SK-N-SH (cell line): ENCODE data around the gene KRTAP21-2. TPM values are rescaled to one million over a fixed set of nuclear protein-coding genes. Genes with fewer than 3 reads are reported as not detected.

Experiments
- CTCF ChIA-PET: fragments of 300-600, 350-600 bp; formaldehyde crosslinking; extraction: SDS; loops from one replicate; lab custom pipeline; 2021; lab: Yijun Ruan, JAX
- POLR2A ChIA-PET: fragments of 350-600 bp; sonication (Branson Sonifier 250); formaldehyde crosslinking; extraction: SDS; loops from one replicate; lab custom pipeline; 2020; ENCODE audit warnings: antibody characterized with exemption, inconsistent platforms; lab: Yijun Ruan, JAX
- DNase-seq: peaks from one replicate; pipeline ENCODE4 v3.0.0; 2012
- H2AFZ ChIP-seq: fragments of 200-600 bp; sonication (generic); 2 replicates; pipeline ENCODE4 v1.8.1; 2016; ENCODE audit warnings: antibody characterized with exemption, mild to moderate bottlenecking, low read depth
- H3F3A ChIP-seq: fragments of 200-600 bp; sonication (generic); replicated peaks from 2 replicates; pipeline ENCODE3; 2016; ENCODE audit warnings: antibody characterized with exemption, mild to moderate bottlenecking; ENCODE audit not compliant: insufficient read depth
- H3K27ac ChIP-seq, 2 experiments: fragments of 200-500 bp in 1 of 2; fragments of 200-600 bp in 1 of 2; sonication (Bioruptor generic) in 1 of 2; sonication (generic), shearing (Covaris generic) in 1 of 2; 2 replicates each; pipeline versions ENCODE4 v1.5.1 to v1.6.1; 2014 to 2016; ENCODE audit warnings: low read depth in 2 of 2, inconsistent platforms in 1 of 2, low read length in 1 of 2, mild to moderate bottlenecking in 1 of 2, mixed read lengths in 1 of 2
- H3K27me3 ChIP-seq: fragments of 200-600 bp; sonication (generic), shearing (Covaris generic); 2 replicates; pipeline ENCODE4 v1.6.1; 2016; ENCODE audit warnings: mixed run types; ENCODE audit not compliant: insufficient read depth
- H3K36me3 ChIP-seq, 2 experiments: fragments of 200-500 bp in 1 of 2; fragments of 200-600 bp in 1 of 2; sonication (Bioruptor generic) in 1 of 2; sonication (generic) in 1 of 2; replicated peaks in 1 of 2; 2 replicates each; pipeline versions ENCODE3 to v1.5.1; 2014 to 2016; ENCODE audit warnings: low read length in 1 of 2, mild to moderate bottlenecking in 1 of 2; ENCODE audit not compliant: insufficient read depth in 2 of 2, control insufficient read depth in 1 of 2
- H3K4me1 ChIP-seq, 2 experiments: fragments of 200-500 bp in 1 of 2; fragments of 200-600 bp in 1 of 2; sonication (Bioruptor generic) in 1 of 2; sonication (generic), shearing (Covaris generic) in 1 of 2; 2 replicates each; pipeline versions ENCODE4 v1.5.1 to v1.6.1; 2014 to 2016; ENCODE audit warnings: low read depth in 1 of 2, low read length in 1 of 2, mixed run types in 1 of 2; ENCODE audit not compliant: insufficient read depth in 2 of 2, control insufficient read depth in 1 of 2
- H3K4me2 ChIP-seq: fragments of 200-600 bp; sonication (generic), shearing (Covaris generic); 2 replicates; pipeline ENCODE4 v1.6.1; 2017; ENCODE audit warnings: mixed run types
- H3K4me3 ChIP-seq, 2 experiments: fragments of 200-500 bp in 1 of 2; fragments of 200-600 bp in 1 of 2; sonication (Bioruptor generic) in 1 of 2; sonication (generic), shearing (Covaris generic) in 1 of 2; 2 replicates each; pipeline versions ENCODE4 v1.5.1 to v1.8.1; 2014 to 2016; ENCODE audit warnings: low read depth in 2 of 2, inconsistent platforms in 1 of 2, low read length in 1 of 2, mild to moderate bottlenecking in 1 of 2, mixed read lengths in 1 of 2, moderate library complexity in 1 of 2
- H3K79me2 ChIP-seq: fragments of 200-600 bp; sonication (generic); 2 replicates; pipeline ENCODE4 v1.8.1; 2017; ENCODE audit warnings: mild to moderate bottlenecking; ENCODE audit not compliant: insufficient read depth
- H3K9ac ChIP-seq: fragments of 200-600 bp; sonication (generic); 2 replicates; pipeline ENCODE4 v1.6.1; 2017; ENCODE audit warnings: mixed run types
- H3K9me2 ChIP-seq: fragments of 200-600 bp; sonication (generic); 2 replicates; pipeline ENCODE4 v1.6.1; 2017; ENCODE audit warnings: mixed run types
- H3K9me3 ChIP-seq: fragments of 200-600 bp; sonication (generic); 2 replicates; pipeline ENCODE4 v1.6.1; 2017; ENCODE audit warnings: mixed run types, mild to moderate bottlenecking, moderate library complexity
- H4K20me1 ChIP-seq: fragments of 200-600 bp; sonication (generic); 2 replicates; pipeline ENCODE4 v1.6.1; 2017; ENCODE audit warnings: mild to moderate bottlenecking, mixed run types; ENCODE audit not compliant: insufficient read depth
- CHD2 ChIP-seq: fragments of 150-350 bp; IDR thresholded peaks from 2 replicates; pipeline ENCODE4 v1.6.1; 2018; ENCODE audit warnings: low read length; ENCODE audit not compliant: partially characterized antibody
- FOXJ3 ChIP-seq: sonication (generic); formaldehyde crosslinking; IDR thresholded peaks from 2 replicates; pipeline ENCODE4 v1.5.1; 2020; ENCODE audit warnings: mild to moderate bottlenecking, missing genetic modification reagents
- FOXM1 ChIP-seq: IDR thresholded peaks from 2 replicates; pipeline ENCODE4 v1.4.0; 2012; ENCODE audit warnings: low read depth, mild to moderate bottlenecking
- MEF2A ChIP-seq: IDR thresholded peaks from 2 replicates; pipeline ENCODE4 v1.4.0; 2012; ENCODE audit warnings: low read depth, borderline replicate concordance
- MXI1 ChIP-seq: IDR thresholded peaks from 2 replicates; pipeline ENCODE4 v1.6.1; 2012; ENCODE audit warnings: mild to moderate bottlenecking, low read depth, low read length, improper control_type of control experiment
- NFIC ChIP-seq: IDR thresholded peaks from 2 replicates; pipeline ENCODE4 v1.4.0; 2012; ENCODE audit warnings: borderline replicate concordance
- POLR2AphosphoS5 ChIP-seq: IDR thresholded peaks from 2 replicates; pipeline ENCODE4 v1.6.1; 2012; ENCODE audit warnings: low read depth, low read length
- RAD21 ChIP-seq: IDR thresholded peaks from 2 replicates; pipeline ENCODE4 v1.6.1; 2012; ENCODE audit warnings: mild to moderate bottlenecking, low read length
- RCOR1 ChIP-seq: fragments of 150-350 bp; IDR thresholded peaks from 2 replicates; pipeline ENCODE4 v1.6.1; 2017; ENCODE audit warnings: antibody characterized with exemption, low read length
- RFX5 ChIP-seq: IDR thresholded peaks from 2 replicates; pipeline ENCODE4 v1.6.1; 2012; ENCODE audit warnings: mild to moderate bottlenecking, improper control_type of control experiment, low read length
- SMC3 ChIP-seq: IDR thresholded peaks from 2 replicates; pipeline ENCODE4 v1.6.1; 2012; ENCODE audit warnings: low read depth, low read length, improper control_type of control experiment
- polyA plus RNA-seq, 3 experiments: library from polyadenylated mRNA; depleted of rRNA; stranded (reverse); fragments of >200 nt; gene quantifications; 2 replicates each; pipeline ENCODE4 v1.2.3, GENCODE V29; 2012
- TF ChIP-seq, protein P1 (sequence below): IDR thresholded peaks from 2 replicates; pipeline ENCODE4 v1.4.0; 2012; ENCODE audit warnings: low read depth, borderline replicate concordance
- TF ChIP-seq, protein P2 (sequence below): IDR thresholded peaks from 2 replicates; pipeline ENCODE4 v1.6.1; 2012; ENCODE audit warnings: mild to moderate bottlenecking, low read depth, low read length, moderate library complexity

KRTAP21-2 gene
- polyA plus RNA-seq (2012; rRNA removed) = not detected in 2 replicates
- not detected in 2 replicates for polyA plus RNA-seq (2012; cell fraction: cytosol; rRNA removed)
- polyA plus RNA-seq (2012; cell fraction: nucleus; rRNA removed) = not detected in 2 replicates

DNA sequence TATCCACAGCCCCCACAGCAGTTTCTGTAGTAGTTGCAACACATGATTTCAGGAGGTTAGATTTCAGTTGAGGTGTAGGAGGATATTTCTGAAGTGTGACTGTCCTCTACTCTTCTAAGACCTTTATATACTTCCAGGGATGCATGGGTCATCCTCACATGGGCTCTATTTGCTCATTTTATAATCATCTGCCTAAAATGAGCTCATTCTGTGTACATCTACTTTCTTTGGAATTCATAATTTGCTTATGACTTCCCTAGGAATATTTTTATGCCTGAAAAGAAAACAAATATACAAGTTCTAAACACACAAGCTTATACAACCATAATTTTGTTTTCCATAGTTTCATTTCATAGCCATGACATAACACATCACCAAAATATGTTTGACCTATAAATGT lies at the start of gene KRTAP21-2:
Gene KRTAP21-2, minus strand, starts transcription at position 101 of the 400 bp plus-strand sequence. Its CDS starts 57 bp downstream, at position 44.
- no peaks in the 10 kb centered on the region for H3K36me3 ChIP-seq
- no peak within 1 kb of the TSS for H3K9ac ChIP-seq
- no peaks in the 10 kb centered on the region for H3K79me2 ChIP-seq
- H4K20me1 ChIP-seq = no peaks in the 10 kb centered on the region
- H3K4me1 ChIP-seq = no peaks in the 10 kb centered on the region
- H3K27me3 ChIP-seq = no peaks in the 10 kb centered on the region; the same call in 1 of the 2 replicates
- TF ChIP-seq, protein P1, sequence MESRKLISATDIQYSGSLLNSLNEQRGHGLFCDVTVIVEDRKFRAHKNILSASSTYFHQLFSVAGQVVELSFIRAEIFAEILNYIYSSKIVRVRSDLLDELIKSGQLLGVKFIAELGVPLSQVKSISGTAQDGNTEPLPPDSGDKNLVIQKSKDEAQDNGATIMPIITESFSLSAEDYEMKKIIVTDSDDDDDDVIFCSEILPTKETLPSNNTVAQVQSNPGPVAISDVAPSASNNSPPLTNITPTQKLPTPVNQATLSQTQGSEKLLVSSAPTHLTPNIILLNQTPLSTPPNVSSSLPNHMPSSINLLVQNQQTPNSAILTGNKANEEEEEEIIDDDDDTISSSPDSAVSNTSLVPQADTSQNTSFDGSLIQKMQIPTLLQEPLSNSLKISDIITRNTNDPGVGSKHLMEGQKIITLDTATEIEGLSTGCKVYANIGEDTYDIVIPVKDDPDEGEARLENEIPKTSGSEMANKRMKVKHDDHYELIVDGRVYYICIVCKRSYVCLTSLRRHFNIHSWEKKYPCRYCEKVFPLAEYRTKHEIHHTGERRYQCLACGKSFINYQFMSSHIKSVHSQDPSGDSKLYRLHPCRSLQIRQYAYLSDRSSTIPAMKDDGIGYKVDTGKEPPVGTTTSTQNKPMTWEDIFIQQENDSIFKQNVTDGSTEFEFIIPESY = no peak
- TF ChIP-seq RFX5 (no peak), SMC3 (no peak), MXI1 (no peak), RAD21 (no peak), RCOR1 (no peak), MEF2A (no peak), POLR2AphosphoS5 (no peak), FOXJ3 (CRISPR knock-in tag) (no peak), NFIC (no peak), CHD2 (no peak), FOXM1 (no peak)
- TF ChIP-seq, protein P2, sequence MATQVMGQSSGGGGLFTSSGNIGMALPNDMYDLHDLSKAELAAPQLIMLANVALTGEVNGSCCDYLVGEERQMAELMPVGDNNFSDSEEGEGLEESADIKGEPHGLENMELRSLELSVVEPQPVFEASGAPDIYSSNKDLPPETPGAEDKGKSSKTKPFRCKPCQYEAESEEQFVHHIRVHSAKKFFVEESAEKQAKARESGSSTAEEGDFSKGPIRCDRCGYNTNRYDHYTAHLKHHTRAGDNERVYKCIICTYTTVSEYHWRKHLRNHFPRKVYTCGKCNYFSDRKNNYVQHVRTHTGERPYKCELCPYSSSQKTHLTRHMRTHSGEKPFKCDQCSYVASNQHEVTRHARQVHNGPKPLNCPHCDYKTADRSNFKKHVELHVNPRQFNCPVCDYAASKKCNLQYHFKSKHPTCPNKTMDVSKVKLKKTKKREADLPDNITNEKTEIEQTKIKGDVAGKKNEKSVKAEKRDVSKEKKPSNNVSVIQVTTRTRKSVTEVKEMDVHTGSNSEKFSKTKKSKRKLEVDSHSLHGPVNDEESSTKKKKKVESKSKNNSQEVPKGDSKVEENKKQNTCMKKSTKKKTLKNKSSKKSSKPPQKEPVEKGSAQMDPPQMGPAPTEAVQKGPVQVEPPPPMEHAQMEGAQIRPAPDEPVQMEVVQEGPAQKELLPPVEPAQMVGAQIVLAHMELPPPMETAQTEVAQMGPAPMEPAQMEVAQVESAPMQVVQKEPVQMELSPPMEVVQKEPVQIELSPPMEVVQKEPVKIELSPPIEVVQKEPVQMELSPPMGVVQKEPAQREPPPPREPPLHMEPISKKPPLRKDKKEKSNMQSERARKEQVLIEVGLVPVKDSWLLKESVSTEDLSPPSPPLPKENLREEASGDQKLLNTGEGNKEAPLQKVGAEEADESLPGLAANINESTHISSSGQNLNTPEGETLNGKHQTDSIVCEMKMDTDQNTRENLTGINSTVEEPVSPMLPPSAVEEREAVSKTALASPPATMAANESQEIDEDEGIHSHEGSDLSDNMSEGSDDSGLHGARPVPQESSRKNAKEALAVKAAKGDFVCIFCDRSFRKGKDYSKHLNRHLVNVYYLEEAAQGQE = no peak
- H3K27ac ChIP-seq = no peak within 1 kb of the TSS
- no peaks in the 10 kb centered on the region for H3K9me3 ChIP-seq
- ChIA-PET POLR2A (no interaction called here), CTCF (no interaction called here)
- H3K9me2 ChIP-seq = no peaks in the 10 kb centered on the region
- no peak within 1 kb of the TSS for H3K4me2 ChIP-seq
- DNase-seq = no peak
- H3K4me3 ChIP-seq = no peak within 1 kb of the TSS
- H2AFZ ChIP-seq = no peak within 1 kb of the TSS
- H3F3A ChIP-seq = no peaks in the 10 kb centered on the region
